Activated CD8-positive, alpha-beta T cell treated with anti-CD3 and anti-CD28 coated beads for 36 hours (primary cell): ENCODE measurements around the gene GRM8. TPM values are rescaled to one million over a fixed set of nuclear protein-coding genes. Genes with fewer than 3 reads are reported as not detected.

Source experiments
- ATAC-seq: fragments of 200-7000 bp; cut with Tn5 transposase; one replicate; pipeline ENCODE4 v1.10.0; 2021; ENCODE audit warnings: mild to moderate bottlenecking, moderate library complexity
- CTCF ChIA-PET: fragments of 350-600 bp; sonication (Branson Sonifier 250); formaldehyde crosslinking; loops from one replicate; lab custom pipeline; 2021; ENCODE audit warnings: antibody characterized with exemption; lab: Charles Lee
- POLR2A ChIA-PET: fragments of 350-600 bp; sonication (Branson Sonifier 250); formaldehyde crosslinking; loops from one replicate; lab custom pipeline; 2021; ENCODE audit warnings: antibody characterized with exemption; lab: Charles Lee
- DNase-seq: peaks from one replicate; pipeline ENCODE4 v3.0.0-alpha.2; 2020
- H3K27ac Mint-ChIP-seq: one replicate; pipeline ENCODE4 v1.8.0; 2021; ENCODE audit warnings: mild to moderate bottlenecking, mixed read lengths
- H3K27me3 Mint-ChIP-seq: one replicate; pipeline ENCODE4 v1.8.0; 2021; ENCODE audit warnings: mixed read lengths
- H3K36me3 Mint-ChIP-seq: one replicate; pipeline ENCODE4 v1.8.0; 2021; ENCODE audit warnings: low read depth, mixed read lengths
- H3K4me1 Mint-ChIP-seq: one replicate; pipeline ENCODE4 v1.8.0; 2021; ENCODE audit warnings: low read depth, mixed read lengths
- H3K4me3 Mint-ChIP-seq: one replicate; pipeline ENCODE4 v1.8.0; 2021; ENCODE audit warnings: mild to moderate bottlenecking, moderate library complexity, mixed read lengths
- H3K9me3 Mint-ChIP-seq: one replicate; pipeline ENCODE4 v1.8.0; 2021; ENCODE audit warnings: mixed read lengths
- intact Hi-C: fragments of 100-400 bp; cut with micrococcal nuclease; formaldehyde crosslinking; loops from one replicate; pipeline ENCODE4 v1.10.0; 2022
- total RNA-seq, 2 experiments: library from RNA; stranded (reverse); gene quantifications; one replicate each; pipeline ENCODE4 v1.2.3, GENCODE V29; 2021
- TF ChIP-seq, protein P1 (sequence below): fragments of 200-600 bp; IDR thresholded peaks from one replicate; pipeline ENCODE4 v1.8.0; 2022; ENCODE audit warnings: antibody characterized with exemption, mild to moderate bottlenecking

The GRM8 gene
- total RNA-seq, 2 experiments from 2014 or later = not detected

DNA sequence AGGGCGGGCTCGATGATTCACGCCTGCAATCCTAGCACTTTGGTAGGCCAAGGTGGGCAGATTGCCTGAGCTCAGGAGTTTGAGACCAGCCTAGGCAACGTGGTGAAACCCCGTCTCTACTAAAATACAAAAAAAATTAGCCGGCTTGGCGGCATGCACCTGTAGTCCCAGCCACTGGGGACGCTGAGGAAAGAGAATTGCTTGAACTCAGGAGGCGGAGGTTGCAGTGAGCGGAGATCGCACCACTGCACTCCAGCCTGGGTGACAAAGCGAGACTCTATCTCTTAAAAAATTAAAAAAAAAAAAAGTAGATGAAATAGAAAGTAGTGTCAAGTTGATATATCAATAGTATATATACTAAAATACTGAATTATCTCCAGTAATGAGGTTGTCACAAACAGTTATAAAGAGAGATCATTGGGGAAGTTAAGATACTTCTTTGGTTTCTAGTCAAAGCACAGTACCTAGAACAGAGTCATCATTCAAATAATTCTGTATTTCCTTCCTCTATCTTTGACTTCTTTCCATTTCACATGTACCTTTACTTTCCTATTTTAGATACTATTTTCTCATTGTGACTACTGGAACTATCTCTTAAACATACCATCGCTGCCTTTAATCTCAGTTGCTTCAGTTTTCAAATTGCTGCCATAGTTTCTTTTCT lies 491.7 kb downstream of the GRM8 start:
- TF ChIP-seq, protein P1, sequence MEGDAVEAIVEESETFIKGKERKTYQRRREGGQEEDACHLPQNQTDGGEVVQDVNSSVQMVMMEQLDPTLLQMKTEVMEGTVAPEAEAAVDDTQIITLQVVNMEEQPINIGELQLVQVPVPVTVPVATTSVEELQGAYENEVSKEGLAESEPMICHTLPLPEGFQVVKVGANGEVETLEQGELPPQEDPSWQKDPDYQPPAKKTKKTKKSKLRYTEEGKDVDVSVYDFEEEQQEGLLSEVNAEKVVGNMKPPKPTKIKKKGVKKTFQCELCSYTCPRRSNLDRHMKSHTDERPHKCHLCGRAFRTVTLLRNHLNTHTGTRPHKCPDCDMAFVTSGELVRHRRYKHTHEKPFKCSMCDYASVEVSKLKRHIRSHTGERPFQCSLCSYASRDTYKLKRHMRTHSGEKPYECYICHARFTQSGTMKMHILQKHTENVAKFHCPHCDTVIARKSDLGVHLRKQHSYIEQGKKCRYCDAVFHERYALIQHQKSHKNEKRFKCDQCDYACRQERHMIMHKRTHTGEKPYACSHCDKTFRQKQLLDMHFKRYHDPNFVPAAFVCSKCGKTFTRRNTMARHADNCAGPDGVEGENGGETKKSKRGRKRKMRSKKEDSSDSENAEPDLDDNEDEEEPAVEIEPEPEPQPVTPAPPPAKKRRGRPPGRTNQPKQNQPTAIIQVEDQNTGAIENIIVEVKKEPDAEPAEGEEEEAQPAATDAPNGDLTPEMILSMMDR = no peak
- no peaks in the 10 kb centered on the region for H3K36me3 Mint-ChIP-seq
- no peak for DNase-seq
- CTCF ChIA-PET = no interaction called here
- intact Hi-C loops = no loop called here
- H3K9me3 Mint-ChIP-seq = no peaks in the 10 kb centered on the region
- H3K27ac Mint-ChIP-seq = no peak overlapping the region
- H3K4me3 Mint-ChIP-seq = no peak overlapping the region
- H3K27me3 Mint-ChIP-seq = peaks cover 2% of the 10 kb centered on the region
- no peaks in the 10 kb centered on the region for H3K4me1 Mint-ChIP-seq
- ATAC-seq = no peak
- POLR2A ChIA-PET = no interaction called here

DNA sequence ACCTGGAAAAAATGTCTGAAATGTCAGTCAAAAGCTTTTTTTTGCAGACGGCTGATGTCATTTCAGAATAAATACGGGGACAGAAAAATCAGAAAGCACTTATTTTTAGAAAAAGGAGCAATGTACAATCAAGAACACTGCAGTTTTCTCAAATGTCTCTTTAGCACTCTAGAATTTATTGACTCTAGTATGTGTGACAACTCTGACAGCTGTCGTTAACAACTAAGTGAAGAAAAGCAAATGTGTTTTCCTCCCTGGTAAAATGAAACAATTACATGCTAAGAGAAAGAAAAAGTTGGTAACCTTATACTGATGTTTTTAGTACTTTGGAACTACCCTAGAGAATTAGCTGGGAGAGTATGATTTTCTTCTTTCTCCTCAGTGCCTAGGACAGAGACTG lies 497.4 kb downstream of the GRM8 start:
- CTCF ChIA-PET = no interaction called here
- no peak overlapping the region for H3K27ac Mint-ChIP-seq

DNA sequence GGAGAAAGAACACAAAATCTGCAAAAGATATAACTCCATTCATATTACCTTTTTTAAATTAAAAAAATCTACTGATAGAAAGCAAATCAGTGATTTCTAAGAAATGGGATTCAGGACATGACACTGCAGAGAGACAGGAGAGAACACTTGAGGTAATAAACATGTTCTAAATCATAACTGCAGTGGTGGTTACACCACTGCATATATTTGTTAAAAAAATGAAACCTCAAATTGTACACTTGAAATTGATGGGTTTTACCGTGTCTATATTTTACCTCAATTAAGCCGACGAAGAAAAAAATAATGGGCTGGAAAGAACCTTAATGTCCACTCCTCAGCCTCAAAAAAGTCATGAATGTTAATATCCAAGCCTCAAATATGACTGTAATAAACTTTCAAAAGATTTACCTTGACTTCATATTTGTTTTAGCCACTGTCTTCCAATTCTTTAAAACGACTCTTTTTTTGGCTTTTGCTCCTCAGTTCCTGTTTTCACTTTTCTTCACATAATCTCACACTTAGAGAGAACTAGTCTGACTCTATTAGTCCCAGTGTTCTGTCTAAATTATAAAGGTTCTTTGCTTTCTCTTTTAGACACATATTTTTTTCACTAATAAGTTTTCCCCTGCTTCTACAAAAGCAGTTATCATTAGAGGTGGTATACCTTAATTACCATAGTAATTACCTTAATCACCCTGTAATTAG lies 502.4 kb downstream of the GRM8 start:
- H3K36me3 Mint-ChIP-seq = no peaks in the 10 kb centered on the region
- ChIA-PET POLR2A (no interaction called here), CTCF (no interaction called here)
- H3K27me3 Mint-ChIP-seq = no peaks in the 10 kb centered on the region
- intact Hi-C loops = no loop called here
- TF ChIP-seq, protein P1 = no peak
- H3K27ac Mint-ChIP-seq = no peak overlapping the region
- no peak for ATAC-seq
- no peaks in the 10 kb centered on the region for H3K9me3 Mint-ChIP-seq
- no peak overlapping the region for H3K4me3 Mint-ChIP-seq
- no peaks in the 10 kb centered on the region for H3K4me1 Mint-ChIP-seq
- no peak for DNase-seq

More for the DNA sequence above, 497.4 kb downstream of the GRM8 start:
- intact Hi-C loops = no loop called here
- Mint-ChIP-seq H3K4me1 (no peaks in the 10 kb centered on the region), H3K36me3 (no peaks in the 10 kb centered on the region), H3K9me3 (no peaks in the 10 kb centered on the region), H3K4me3 (no peak overlapping the region), H3K27me3 (no peaks in the 10 kb centered on the region)
- POLR2A ChIA-PET = no interaction called here
- DNase-seq = no peak
- no peak for ATAC-seq
- TF ChIP-seq, protein P1 = no peak

DNA sequence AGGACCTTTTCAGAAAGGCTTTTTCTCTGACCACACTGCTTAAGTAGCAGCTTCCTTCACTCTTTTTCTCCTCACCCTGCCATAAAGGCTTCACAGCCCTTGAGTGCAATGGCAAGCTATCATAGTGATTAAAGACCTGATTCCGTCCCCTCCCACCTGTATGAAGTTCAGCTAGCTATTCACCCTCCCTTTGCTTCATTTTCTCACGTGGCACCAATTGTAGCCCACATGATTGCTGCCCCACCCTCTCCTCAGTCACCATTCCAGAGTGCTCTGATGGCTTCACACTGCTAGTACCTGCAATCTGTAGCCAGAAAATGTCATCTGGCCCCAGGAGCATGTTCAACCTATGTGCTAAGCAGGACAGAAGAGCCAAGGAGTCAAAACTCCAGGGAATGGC lies 523.8 kb downstream of the GRM8 start:
- Mint-ChIP-seq H3K27me3 (peaks cover 1% of the 10 kb centered on the region), H3K4me3 (no peak overlapping the region), H3K36me3 (no peaks in the 10 kb centered on the region), H3K9me3 (no peaks in the 10 kb centered on the region), H3K4me1 (no peaks in the 10 kb centered on the region), H3K27ac (no peak overlapping the region)
- ATAC-seq (no peak), DNase-seq (no peak)
- intact Hi-C loops = no loop called here
- ChIA-PET POLR2A (no interaction called here), CTCF (no interaction called here)
- TF ChIP-seq, protein P1 = no peak

DNA sequence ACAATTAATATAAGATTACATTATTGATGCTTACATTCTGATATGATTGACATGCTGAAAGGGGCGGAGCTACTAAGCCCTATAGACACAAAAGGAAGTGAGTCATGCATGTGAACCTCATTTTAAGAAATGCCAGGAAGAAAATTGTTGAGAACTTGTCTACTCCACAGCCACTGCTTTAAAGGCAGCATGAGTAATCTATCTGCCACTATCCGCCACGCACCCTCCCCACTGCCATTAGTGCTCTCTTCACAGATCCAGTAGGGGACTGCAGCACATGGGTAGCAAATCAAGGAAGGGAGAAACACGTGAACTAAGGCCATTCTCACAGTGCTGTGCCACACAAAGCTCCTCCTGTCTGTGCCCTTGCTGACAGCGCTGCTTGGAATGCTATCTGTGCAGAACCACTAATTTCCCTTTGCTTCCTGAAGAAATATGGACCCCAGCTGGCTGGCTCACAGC lies 524.8 kb downstream of the GRM8 start:
- H3K9me3 Mint-ChIP-seq = no peaks in the 10 kb centered on the region
- H3K36me3 Mint-ChIP-seq = no peaks in the 10 kb centered on the region
- peaks cover 1% of the 10 kb centered on the region for H3K27me3 Mint-ChIP-seq
- DNase-seq (peak; percentile 17), ATAC-seq (peak; percentile 65)
- no peak overlapping the region for H3K27ac Mint-ChIP-seq
- intact Hi-C loops = no loop called here
- CTCF ChIA-PET = no interaction called here
- no peak overlapping the region for H3K4me3 Mint-ChIP-seq
- TF ChIP-seq, protein P1 = no peak
- POLR2A ChIA-PET = no interaction called here
- H3K4me1 Mint-ChIP-seq = no peaks in the 10 kb centered on the region
